C4-2B (cell line): ENCODE data around the gene GOLIM4.

Experiments used
- ZFX ChIP-seq: fragments of 450-650 bp; IDR thresholded peaks from 2 replicates; pipeline ENCODE4 v1.6.1; 2017
- TF ChIP-seq, protein P1 (sequence below): fragments of 450-650 bp; conservative IDR thresholded peaks from 2 replicates; pipeline ENCODE4 v1.5.1; 2017; ENCODE audit warnings: mild to moderate bottlenecking

DNA sequence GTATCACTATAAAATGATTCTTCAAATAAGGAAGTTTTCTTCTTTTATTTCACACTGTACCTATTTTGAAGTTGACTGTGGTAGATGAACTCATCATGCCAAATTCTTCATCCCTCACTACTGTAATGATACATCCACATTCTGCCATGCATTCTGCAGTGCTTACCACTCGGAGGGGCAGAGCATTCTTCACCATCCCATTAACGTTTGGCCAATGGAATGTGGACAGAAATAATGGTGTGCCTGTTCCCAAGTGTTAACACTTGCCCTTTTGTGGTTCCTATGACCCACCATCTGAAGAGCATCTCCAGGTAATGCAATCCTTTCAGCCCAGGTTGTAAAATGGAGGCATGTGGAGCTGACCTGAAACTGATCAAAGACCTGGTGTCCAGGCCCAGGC, 18.6 kb downstream of the GOLIM4 start:
- TF ChIP-seq, protein P1, sequence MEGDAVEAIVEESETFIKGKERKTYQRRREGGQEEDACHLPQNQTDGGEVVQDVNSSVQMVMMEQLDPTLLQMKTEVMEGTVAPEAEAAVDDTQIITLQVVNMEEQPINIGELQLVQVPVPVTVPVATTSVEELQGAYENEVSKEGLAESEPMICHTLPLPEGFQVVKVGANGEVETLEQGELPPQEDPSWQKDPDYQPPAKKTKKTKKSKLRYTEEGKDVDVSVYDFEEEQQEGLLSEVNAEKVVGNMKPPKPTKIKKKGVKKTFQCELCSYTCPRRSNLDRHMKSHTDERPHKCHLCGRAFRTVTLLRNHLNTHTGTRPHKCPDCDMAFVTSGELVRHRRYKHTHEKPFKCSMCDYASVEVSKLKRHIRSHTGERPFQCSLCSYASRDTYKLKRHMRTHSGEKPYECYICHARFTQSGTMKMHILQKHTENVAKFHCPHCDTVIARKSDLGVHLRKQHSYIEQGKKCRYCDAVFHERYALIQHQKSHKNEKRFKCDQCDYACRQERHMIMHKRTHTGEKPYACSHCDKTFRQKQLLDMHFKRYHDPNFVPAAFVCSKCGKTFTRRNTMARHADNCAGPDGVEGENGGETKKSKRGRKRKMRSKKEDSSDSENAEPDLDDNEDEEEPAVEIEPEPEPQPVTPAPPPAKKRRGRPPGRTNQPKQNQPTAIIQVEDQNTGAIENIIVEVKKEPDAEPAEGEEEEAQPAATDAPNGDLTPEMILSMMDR = no peak
- no peak for TF ChIP-seq ZFX
